Activated naive CD8-positive, alpha-beta T cell treated with anti-CD3 and anti-CD28 coated beads for 36 hours (primary cell): Measurements from ENCODE around the gene OR5AC2. TPM values are rescaled to one million over a fixed set of nuclear protein-coding genes. Genes with fewer than 3 reads are reported as not detected.

ENCODE experiments used
- DNase-seq: peaks from one replicate; pipeline ENCODE4 v3.0.0; 2021
- H3K27ac Mint-ChIP-seq: one replicate; pipeline ENCODE4 v1.8.0; 2022; ENCODE audit warnings: mild to moderate bottlenecking, moderate library complexity, mixed read lengths
- H3K27me3 Mint-ChIP-seq: one replicate; pipeline ENCODE4 v1.8.0; 2022; ENCODE audit warnings: mild to moderate bottlenecking, mixed read lengths
- H3K36me3 Mint-ChIP-seq: one replicate; pipeline ENCODE4 v1.8.0; 2021; ENCODE audit warnings: mild to moderate bottlenecking, mixed read lengths
- H3K4me1 Mint-ChIP-seq: one replicate; pipeline ENCODE4 v1.8.0; 2021; ENCODE audit warnings: mixed read lengths
- H3K4me3 Mint-ChIP-seq: one replicate; pipeline ENCODE4 v1.8.0; 2022; ENCODE audit warnings: mild to moderate bottlenecking, moderate library complexity, mixed read lengths
- H3K9me3 Mint-ChIP-seq: one replicate; pipeline ENCODE4 v1.8.0; 2022; ENCODE audit warnings: mixed read lengths
- total RNA-seq, 2 experiments: library from RNA; stranded (reverse); gene quantifications; one replicate each; pipeline ENCODE4 v1.2.3, GENCODE V29; 2021

Gene OR5AC2
- not detected for total RNA-seq

- H3K9me3 Mint-ChIP-seq: peaks cover 1% of the 10 kb centered on the region
- no peak within 1 kb of the TSS for H3K4me3 Mint-ChIP-seq
- no peak within 1 kb of the TSS for H3K27ac Mint-ChIP-seq
- H3K36me3 Mint-ChIP-seq: no peaks in the 10 kb centered on the region
- no peaks in the 10 kb centered on the region for H3K4me1 Mint-ChIP-seq
- no peaks in the 10 kb centered on the region for H3K27me3 Mint-ChIP-seq
- no peak for DNase-seq
These were observed at the start of gene OR5AC2 for GRCh38 chr3:98086873-98087272. Gene OR5AC2 (plus strand): TSS chr3:98087173. CDS start chr3:98087173, 0 bp downstream.

- no peak overlapping the region for H3K27ac Mint-ChIP-seq
These were observed 48.7 kb upstream of the OR5AC2 start for GRCh38 chr3:98038286-98038685.

DNA sequence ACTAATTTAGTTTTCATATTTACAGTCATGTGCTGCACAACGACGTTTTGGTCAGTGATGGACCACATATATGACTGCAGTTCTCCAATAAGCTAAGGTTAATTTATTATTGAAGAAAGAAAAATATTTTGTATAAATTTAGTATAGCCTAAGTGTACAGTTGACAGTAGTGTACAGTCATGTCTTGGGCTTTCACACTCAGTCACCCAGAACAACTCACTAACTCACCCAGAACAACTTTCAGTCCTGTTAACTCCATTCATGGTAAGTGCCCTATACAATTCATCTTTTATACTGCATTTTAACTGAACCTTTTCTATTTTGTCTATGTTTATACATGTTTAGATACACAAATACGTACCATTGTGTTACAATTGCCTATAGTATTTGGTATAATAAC, 48.1 kb upstream of the OR5AC2 start:
- Mint-ChIP-seq H3K9me3 (peaks cover 4% of the 10 kb centered on the region), H3K4me1 (peaks cover 6% of the 10 kb centered on the region), H3K4me3 (no peak overlapping the region), H3K27ac (peak overlapping the region; percentile 98), H3K27me3 (peaks cover 17% of the 10 kb centered on the region), H3K36me3 (no peaks in the 10 kb centered on the region)
- no peak for DNase-seq

More at GRCh38 chr3:98038286-98038685, 48.7 kb upstream of the OR5AC2 start:
- H3K27me3 Mint-ChIP-seq: peaks cover 17% of the 10 kb centered on the region
- no peak overlapping the region for H3K4me3 Mint-ChIP-seq
- DNase-seq: no peak
- H3K36me3 Mint-ChIP-seq: no peaks in the 10 kb centered on the region
- H3K4me1 Mint-ChIP-seq: peaks cover 6% of the 10 kb centered on the region
- H3K9me3 Mint-ChIP-seq: peaks cover 4% of the 10 kb centered on the region

DNA sequence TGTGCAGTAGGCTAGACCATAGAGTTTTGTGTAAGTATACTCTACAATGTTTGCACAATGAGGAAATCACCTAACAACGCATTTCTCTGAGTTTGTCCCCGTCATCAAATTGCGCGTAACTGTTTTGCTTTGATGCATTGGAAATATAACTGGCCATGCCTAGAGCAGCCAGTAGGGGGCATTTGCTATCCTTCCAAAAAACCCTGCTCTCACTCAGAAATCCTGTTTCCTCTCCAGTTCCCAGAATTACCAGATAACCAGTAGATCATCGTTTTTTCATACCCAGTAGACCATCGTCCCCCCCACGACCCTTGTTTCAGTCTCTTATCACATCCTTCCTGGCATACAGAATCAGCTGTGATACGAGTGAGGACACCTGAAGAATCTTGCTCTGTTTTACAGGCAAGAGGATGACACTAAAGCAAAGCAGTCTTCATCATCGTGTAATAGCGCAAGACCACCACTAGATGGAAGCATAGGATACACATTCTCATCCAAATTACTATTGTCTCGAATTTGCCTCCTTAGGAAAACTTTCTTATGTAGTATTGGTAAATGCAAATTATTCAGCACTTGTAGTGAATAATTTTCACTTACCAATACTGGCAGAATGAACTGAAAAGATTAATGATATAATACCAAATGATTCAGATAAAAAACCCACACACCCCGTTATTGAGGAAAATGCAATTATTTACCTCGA, 47.5 kb upstream of the OR5AC2 start:
- Mint-ChIP-seq H3K4me3 (peak overlapping the region; percentile 93), H3K27me3 (peaks cover 17% of the 10 kb centered on the region), H3K4me1 (peaks cover 6% of the 10 kb centered on the region), H3K27ac (peak overlapping the region; percentile 98), H3K36me3 (no peaks in the 10 kb centered on the region), H3K9me3 (peaks cover 4% of the 10 kb centered on the region)
- peak; percentile 65 for DNase-seq

DNA sequence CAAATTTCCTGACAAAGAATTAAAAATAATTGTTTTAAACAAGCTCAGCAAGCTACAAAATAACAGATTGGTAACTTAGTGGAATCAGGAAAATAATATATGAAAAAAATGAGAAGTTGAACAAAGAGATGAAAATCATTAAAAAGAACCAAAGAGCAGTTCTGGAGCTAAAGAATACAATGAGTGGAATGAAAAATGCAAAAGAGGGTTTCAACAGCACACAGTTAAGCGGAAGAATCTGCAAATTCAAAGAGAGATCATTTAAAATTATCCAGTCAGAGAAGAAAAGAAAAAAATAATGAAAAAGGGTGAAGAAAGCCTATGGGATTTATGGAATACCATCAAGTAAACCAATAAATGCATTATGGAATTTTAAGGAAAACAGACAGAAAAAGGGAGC, 45.6 kb upstream of the OR5AC2 start:
- no peak for DNase-seq
- H3K9me3 Mint-ChIP-seq: peaks cover 4% of the 10 kb centered on the region

GRCh38 chr3:98048586-98048985, 38.4 kb upstream of the OR5AC2 start:
- H3K36me3 Mint-ChIP-seq: no peaks in the 10 kb centered on the region

More for the DNA sequence above, 45.6 kb upstream of the OR5AC2 start:
- Mint-ChIP-seq H3K36me3 (no peaks in the 10 kb centered on the region), H3K4me1 (peaks cover 6% of the 10 kb centered on the region), H3K4me3 (no peak overlapping the region), H3K27ac (no peak overlapping the region), H3K27me3 (peaks cover 13% of the 10 kb centered on the region)

GRCh38 chr3:98049271-98049670, 37.7 kb upstream of the OR5AC2 start:
- Mint-ChIP-seq H3K9me3 (no peaks in the 10 kb centered on the region), H3K36me3 (no peaks in the 10 kb centered on the region), H3K27me3 (no peaks in the 10 kb centered on the region), H3K4me1 (no peaks in the 10 kb centered on the region), H3K4me3 (no peak overlapping the region), H3K27ac (no peak overlapping the region)
- DNase-seq: no peak

More at GRCh38 chr3:98048586-98048985, 38.4 kb upstream of the OR5AC2 start:
- Mint-ChIP-seq H3K4me3 (no peak overlapping the region), H3K9me3 (no peaks in the 10 kb centered on the region), H3K27ac (no peak overlapping the region), H3K27me3 (no peaks in the 10 kb centered on the region), H3K4me1 (no peaks in the 10 kb centered on the region)
- DNase-seq: no peak

- no peak overlapping the region for H3K4me3 Mint-ChIP-seq
- H3K36me3 Mint-ChIP-seq: no peaks in the 10 kb centered on the region
- H3K9me3 Mint-ChIP-seq: no peaks in the 10 kb centered on the region
- peaks cover 4% of the 10 kb centered on the region for H3K27me3 Mint-ChIP-seq
- H3K4me1 Mint-ChIP-seq: no peaks in the 10 kb centered on the region
- no peak overlapping the region for H3K27ac Mint-ChIP-seq
- no peak for DNase-seq
These were observed 30.9 kb upstream of the OR5AC2 start for GRCh38 chr3:98056035-98056434.

- DNase-seq: no peak
- Mint-ChIP-seq H3K27ac (no peak overlapping the region), H3K9me3 (no peaks in the 10 kb centered on the region)
These were observed 29.3 kb upstream of the OR5AC2 start for GRCh38 chr3:98057631-98058030.

GRCh38 chr3:98058244-98058960, 28.6 kb upstream of the OR5AC2 start:
- Mint-ChIP-seq H3K4me3 (no peak overlapping the region), H3K9me3 (no peaks in the 10 kb centered on the region), H3K36me3 (no peaks in the 10 kb centered on the region), H3K4me1 (no peaks in the 10 kb centered on the region), H3K27ac (no peak overlapping the region), H3K27me3 (peaks cover 4% of the 10 kb centered on the region)
- no peak for DNase-seq

More at GRCh38 chr3:98057631-98058030, 29.3 kb upstream of the OR5AC2 start:
- Mint-ChIP-seq H3K4me1 (no peaks in the 10 kb centered on the region), H3K36me3 (no peaks in the 10 kb centered on the region), H3K4me3 (no peak overlapping the region), H3K27me3 (peaks cover 4% of the 10 kb centered on the region)

GRCh38 chr3:98068824-98069223, 18.1 kb upstream of the OR5AC2 start:
- no peaks in the 10 kb centered on the region for H3K36me3 Mint-ChIP-seq
- no peaks in the 10 kb centered on the region for H3K4me1 Mint-ChIP-seq
- H3K4me3 Mint-ChIP-seq: no peak overlapping the region
- H3K27me3 Mint-ChIP-seq: peaks cover 22% of the 10 kb centered on the region
- no peak overlapping the region for H3K27ac Mint-ChIP-seq
- DNase-seq: no peak
- no peaks in the 10 kb centered on the region for H3K9me3 Mint-ChIP-seq

GRCh38 chr3:98070840-98071239, 16.1 kb upstream of the OR5AC2 start:
- no peak for DNase-seq
- no peaks in the 10 kb centered on the region for H3K9me3 Mint-ChIP-seq
- H3K27me3 Mint-ChIP-seq: peaks cover 26% of the 10 kb centered on the region
- H3K4me3 Mint-ChIP-seq: no peak overlapping the region
- H3K36me3 Mint-ChIP-seq: no peaks in the 10 kb centered on the region
- H3K4me1 Mint-ChIP-seq: no peaks in the 10 kb centered on the region
- no peak overlapping the region for H3K27ac Mint-ChIP-seq

DNA sequence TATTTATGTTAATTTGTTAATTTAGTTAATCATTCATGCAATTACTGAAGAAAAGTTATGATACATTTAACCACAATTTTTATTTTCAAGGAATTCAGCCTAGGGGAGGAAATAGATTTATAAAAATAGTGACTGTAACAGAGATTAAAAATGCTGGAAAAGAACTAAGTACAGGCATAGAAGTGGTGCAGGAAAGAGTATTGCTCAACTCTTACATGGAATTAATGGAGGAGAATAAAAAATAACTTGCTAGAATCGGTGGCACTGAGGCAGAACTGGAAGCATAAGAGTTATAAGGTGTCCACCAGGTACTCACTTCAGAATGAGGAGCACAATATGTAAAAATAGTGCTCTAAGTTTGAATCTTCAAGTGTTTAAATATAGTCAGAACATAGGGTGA, 13.5 kb upstream of the OR5AC2 start:
- no peaks in the 10 kb centered on the region for H3K9me3 Mint-ChIP-seq
- H3K4me3 Mint-ChIP-seq: no peak overlapping the region
- H3K27me3 Mint-ChIP-seq: peaks cover 14% of the 10 kb centered on the region
- H3K27ac Mint-ChIP-seq: no peak overlapping the region
- DNase-seq: no peak
- H3K4me1 Mint-ChIP-seq: no peaks in the 10 kb centered on the region
- H3K36me3 Mint-ChIP-seq: no peaks in the 10 kb centered on the region

DNA sequence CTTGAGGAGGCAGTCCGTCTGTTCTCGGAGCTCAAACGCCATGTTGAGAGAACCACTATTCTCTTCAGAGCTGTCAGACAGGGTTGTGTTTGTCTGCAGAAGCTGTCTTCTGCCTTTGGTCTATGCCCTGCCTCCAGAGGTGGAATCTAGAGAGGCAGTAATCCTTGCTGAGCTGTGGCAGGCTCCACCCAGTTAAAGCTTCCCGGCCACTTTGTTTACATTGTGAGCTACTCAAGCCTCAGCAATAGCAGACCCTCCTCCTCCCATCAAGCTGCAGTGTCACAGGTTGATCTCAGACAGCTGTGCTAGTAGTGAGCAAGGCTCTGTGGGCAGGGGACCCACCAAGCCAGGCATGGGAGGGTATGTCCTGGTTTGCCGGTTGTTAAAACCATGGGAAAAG, 8.9 kb downstream of the OR5AC2 start:
- H3K4me3 Mint-ChIP-seq: no peak overlapping the region
- DNase-seq: no peak
- no peaks in the 10 kb centered on the region for H3K27me3 Mint-ChIP-seq
- H3K36me3 Mint-ChIP-seq: no peaks in the 10 kb centered on the region
- H3K4me1 Mint-ChIP-seq: no peaks in the 10 kb centered on the region
- no peak overlapping the region for H3K27ac Mint-ChIP-seq
- no peaks in the 10 kb centered on the region for H3K9me3 Mint-ChIP-seq

DNA sequence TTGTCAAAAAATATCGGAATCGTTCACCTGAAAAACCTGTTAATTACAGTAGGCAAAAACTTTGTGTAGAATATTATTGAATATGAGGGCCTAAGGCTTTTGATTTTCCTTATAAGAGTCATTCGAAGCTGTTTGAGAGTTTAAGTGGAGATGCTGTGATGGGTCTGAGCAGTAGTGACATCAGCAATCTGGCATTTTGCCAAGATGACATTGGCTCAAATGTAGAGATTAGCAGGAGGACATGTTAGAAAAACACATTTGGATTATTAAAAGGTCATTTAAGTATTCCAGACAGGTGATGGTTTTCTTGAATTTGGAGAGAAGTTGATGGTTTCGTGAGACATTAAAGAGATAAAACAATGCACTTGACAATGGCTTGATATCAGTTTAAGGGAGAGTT, 12.9 kb downstream of the OR5AC2 start:
- no peaks in the 10 kb centered on the region for H3K9me3 Mint-ChIP-seq
- peaks cover under 1% of the 10 kb centered on the region for H3K27me3 Mint-ChIP-seq
- no peak for DNase-seq

DNA sequence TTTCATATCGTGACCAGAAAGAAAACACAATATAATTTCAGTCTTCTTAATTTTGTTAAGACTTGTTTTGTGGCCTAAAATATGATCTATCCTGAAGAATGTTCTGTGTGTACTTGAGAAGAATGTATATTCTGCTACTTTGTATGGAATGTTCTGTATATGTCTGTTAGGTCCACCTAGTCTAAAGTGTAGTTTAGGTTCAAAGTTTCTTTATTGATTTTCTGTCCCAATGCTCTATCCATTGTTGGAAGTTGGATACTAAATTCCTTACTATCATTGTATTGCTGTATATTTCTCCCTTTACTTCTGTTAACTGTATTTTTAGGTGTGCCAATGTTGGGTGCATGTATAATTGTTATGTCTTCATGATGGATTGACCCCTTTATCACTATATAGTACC, 21.2 kb downstream of the OR5AC2 start:
- Mint-ChIP-seq H3K9me3 (peaks cover 2% of the 10 kb centered on the region), H3K36me3 (no peaks in the 10 kb centered on the region), H3K4me3 (no peak overlapping the region), H3K4me1 (no peaks in the 10 kb centered on the region), H3K27me3 (peaks cover 5% of the 10 kb centered on the region), H3K27ac (no peak overlapping the region)
- DNase-seq: no peak

More for the DNA sequence above, 12.9 kb downstream of the OR5AC2 start:
- H3K4me3 Mint-ChIP-seq: no peak overlapping the region
- no peaks in the 10 kb centered on the region for H3K4me1 Mint-ChIP-seq
- no peak overlapping the region for H3K27ac Mint-ChIP-seq
- no peaks in the 10 kb centered on the region for H3K36me3 Mint-ChIP-seq
